Islet precursor cell (in vitro differentiated cells): ENCODE results near the gene DNAJB2.
"Not testable (repeated sequence)": the region's sequence is repeated elsewhere in the genome, so short reads cannot be mapped to it uniquely, and the experiment has no call there.

ENCODE experiments used
- DNase-seq: peaks from one replicate; pipeline ENCODE4 v3.0.0-alpha.2; 2018

DNAJB2 gene

GRCh38 chr2:219279151-219279915 is at the start of gene DNAJB2:
Gene DNAJB2 (plus strand): TSS chr2:219279366. CDS start chr2:219279834, 468 bp downstream.
- peak; percentile 99 for DNase-seq

DNA sequence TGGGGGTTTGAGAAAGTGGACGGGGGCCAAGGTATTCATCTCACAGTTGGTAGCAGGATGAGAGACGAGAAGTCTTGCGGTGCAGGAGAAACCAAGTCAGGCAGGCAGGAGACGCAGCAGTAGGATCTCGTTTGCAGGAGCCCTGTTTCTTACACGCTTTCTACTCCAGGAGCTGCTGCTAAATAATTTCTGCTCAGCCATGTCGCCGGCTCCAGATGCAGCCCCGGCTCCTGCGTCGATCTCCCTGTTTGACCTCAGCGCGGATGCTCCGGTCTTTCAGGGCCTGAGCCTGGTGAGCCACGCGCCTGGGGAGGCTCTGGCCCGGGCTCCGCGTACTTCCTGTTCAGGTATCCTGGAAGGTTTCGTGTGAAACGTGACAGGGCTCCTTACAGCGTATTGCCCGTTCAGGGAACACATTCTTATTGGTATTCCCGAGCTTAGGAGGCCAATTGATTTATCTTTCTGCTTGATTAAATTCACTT is 49.1 kb upstream of the DNAJB2 start:
- peak; percentile 85 for DNase-seq

DNA sequence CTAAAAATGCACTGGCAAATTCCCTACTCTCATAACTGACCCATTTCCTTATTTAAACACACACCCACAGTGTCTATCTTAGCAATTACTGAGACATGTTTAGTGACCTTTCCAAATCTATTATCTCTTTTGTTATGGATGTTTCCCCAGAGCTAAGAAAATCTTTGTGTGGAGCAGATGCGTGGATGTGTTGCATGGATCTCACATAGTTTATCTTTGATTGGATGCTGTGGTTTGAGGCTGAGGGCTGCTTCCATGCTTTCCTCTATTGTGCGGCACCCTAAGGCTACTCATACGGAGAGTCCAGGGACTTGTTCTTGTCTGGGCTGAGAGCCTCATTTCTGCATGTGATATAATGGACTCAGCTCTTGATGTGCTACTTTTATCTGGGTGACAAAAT is 44.8 kb upstream of the DNAJB2 start:
- no peak for DNase-seq

- no peak for DNase-seq
Observed at GRCh38 chr2:219243291-219243761, 35.8 kb upstream of the DNAJB2 start.

DNA sequence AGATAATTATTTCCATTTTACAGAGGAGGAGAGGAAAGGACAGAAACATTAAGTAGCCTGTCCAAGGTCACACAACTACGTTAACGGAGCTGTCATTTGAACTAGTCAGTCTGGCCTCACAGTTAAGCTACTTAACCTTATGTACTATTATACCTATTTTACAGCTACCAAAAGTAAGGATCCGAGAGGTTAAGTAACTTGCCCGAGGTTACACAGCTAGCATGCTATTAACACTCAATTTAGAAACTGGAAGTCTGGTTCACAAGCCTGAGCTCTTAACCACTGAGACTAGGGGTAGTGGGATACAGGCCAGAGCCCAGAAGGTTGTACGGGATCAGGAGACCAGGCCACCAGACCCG is 34.4 kb upstream of the DNAJB2 start:
- DNase-seq, result no peak

GRCh38 chr2:219245148-219245898 is 33.8 kb upstream of the DNAJB2 start, which contains the start of the genes GLB1L and STK16:
Gene GLB1L (minus strand): TSS chr2:219245444. CDS start chr2:219243573, 1,871 bp downstream.
Gene STK16 (plus strand): TSS chr2:219245479. CDS start chr2:219246000, 521 bp downstream.
- peak; percentile 97 for DNase-seq

- DNase-seq, result no peak
Observed at GRCh38 chr2:219245899-219246230, 33.3 kb upstream of the DNAJB2 start.

DNA sequence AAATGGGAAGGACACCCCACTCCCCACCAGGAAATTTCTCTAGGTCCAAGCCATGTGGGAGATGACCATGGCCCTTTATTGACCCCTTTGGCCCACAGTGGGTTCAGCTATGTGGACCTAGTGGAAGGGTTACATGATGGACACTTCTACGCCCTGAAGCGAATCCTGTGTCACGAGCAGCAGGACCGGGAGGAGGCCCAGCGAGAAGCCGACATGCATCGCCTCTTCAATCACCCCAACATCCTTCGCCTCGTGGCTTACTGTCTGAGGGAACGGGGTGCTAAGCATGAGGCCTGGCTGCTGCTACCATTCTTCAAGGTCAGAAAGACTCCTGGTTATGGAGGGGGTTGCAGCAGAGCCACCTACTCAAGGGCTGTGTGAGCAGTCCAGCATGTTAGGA is 32.6 kb upstream of the DNAJB2 start:
- DNase-seq, result no peak

GRCh38 chr2:219247678-219248642 is 31.2 kb upstream of the DNAJB2 start:
- DNase-seq, result no peak

- DNase-seq, result no peak
Observed at GRCh38 chr2:219248845-219249202, 30.3 kb upstream of the DNAJB2 start.

DNA sequence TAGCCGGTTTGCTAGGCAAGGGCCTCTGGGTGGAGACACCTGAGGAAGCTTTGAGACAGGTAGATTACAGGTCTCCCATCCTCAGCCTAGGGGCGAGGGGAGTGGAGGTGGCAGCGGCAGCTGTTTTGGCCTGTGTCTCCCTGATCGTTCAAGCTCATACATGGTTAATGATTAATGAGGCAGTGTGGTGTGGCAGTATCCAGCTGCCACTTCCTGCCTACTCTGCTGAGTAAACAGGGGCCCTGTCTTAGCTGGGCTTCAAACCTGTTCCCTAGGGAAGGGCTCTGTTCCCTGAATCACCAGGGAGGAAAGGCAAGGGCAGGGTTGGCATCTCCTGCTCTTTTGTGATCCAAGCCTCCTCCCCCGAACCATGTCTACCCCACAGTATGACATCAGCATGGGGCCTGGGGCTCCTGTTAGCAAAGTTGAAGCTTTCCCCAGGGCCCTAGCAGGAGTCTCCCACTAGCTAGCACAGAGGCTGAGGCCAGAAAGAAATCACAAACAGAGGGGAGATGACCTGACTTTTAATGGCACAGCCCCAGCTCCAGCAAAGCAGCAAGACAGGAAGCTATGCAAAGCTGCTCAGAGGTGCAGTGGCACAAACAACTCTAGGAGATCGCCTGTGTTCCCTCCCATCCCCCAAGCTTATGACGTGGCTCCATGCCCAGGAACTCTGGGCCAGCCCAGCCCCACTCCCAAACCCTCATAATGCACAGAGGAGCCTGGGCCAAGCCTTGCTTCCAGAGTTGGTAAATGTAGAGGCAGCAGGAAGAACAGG is 29.8 kb upstream of the DNAJB2 start:
- DNase-seq, result peak; percentile 61

- no peak for DNase-seq
Observed at GRCh38 chr2:219250049-219250781, 29.0 kb upstream of the DNAJB2 start.

- no peak for DNase-seq
Observed at GRCh38 chr2:219251656-219252055, 27.5 kb upstream of the DNAJB2 start.

GRCh38 chr2:219252084-219252483 is 27.1 kb upstream of the DNAJB2 start:
- no peak for DNase-seq

- DNase-seq, result no peak
Observed at GRCh38 chr2:219252570-219252899, 26.6 kb upstream of the DNAJB2 start.

DNA sequence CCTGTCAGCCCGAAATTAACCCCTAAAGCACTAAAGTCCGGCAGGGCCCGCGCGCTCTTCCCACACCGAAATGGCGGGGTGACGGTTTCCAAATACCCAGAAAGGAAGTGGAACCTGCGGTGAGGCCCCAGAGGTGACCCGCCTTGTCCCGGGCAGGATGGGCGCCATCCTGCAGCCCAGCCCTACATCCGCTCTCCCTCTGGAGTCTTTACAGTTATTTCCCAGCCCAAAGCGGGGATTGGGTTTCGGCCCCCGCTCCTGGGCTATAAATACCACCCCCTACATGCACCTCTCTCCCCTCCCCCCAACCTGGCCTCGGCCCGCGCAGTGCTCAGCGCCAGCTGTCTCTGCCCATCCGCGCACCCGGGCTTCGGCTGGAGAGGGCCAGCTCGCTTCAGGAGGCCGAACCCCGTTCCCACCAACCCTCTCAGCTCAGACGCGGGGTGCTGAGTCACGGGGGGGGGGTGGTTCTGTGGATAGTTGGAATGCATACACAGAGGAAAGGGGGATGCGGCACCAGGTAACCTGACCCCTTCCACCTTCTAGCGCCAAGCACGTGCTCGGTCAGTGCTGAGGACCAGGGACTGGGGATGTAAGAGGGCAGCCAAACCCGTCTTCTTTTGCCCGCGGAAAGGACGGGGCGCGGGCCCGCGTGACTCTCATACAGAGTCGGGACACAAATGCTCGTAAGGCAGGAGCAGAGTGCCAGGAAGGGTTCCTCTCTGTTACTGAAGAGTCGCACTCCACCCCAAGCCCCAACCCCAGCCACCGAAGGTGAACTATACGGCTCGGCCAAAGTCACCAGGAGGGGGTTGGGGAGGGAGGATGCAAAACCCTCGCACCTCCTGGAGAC is 26.0 kb upstream of the DNAJB2 start, which contains the start of gene TUBA4B:
TSS of gene TUBA4B (plus strand) at position 344 of the 853 bp plus-strand sequence. CDS start at position 509, 165 bp downstream.
- peak; percentile 65 for DNase-seq

DNA sequence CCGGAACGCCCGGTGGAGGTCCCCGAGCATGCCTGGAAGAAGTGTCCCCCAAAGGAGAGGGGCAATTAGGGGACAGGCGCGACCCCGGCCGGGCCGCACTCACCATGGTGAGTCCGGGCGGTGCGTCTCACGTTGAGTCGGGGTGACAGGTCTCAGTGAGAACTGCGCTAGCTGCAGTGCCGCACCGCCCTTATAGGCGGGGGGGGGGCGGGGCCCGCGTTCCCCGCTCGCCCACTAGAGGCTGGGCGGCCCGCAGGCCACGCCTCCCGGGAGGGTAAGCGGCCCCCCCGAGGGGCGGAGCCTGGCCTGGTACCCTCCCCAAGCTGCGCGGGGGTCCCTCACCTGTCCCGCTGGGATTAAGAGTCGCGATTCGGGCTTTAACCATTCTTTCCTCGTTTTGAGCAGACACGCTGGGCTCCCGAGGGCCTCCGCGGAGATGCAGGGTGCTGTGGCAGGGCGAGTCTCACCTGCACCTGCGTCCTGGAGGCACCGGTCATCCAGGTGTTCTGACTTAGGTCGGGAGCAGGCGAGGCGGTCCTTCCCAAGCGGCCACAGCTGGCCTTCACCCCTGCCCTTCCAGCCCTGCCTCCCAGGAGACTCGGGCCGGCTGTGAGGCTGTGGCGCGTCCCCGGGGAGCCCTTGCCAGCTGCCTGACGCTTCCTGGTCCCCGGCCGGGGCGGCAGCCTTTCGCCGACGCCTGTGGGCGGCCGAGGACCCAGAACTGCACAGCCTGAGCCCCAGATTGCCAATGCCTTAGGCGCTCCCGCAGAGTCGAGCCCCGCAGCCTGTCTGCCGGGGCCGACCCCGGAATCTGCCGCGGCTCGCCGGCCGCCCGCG is 25.2 kb upstream of the DNAJB2 start, which contains the start of gene TUBA4A:
TSS of gene TUBA4A (minus strand) at position 166 of the 837 bp plus-strand sequence. CDS start at position 106, 60 bp downstream.
- DNase-seq, result peak; percentile 79

DNA sequence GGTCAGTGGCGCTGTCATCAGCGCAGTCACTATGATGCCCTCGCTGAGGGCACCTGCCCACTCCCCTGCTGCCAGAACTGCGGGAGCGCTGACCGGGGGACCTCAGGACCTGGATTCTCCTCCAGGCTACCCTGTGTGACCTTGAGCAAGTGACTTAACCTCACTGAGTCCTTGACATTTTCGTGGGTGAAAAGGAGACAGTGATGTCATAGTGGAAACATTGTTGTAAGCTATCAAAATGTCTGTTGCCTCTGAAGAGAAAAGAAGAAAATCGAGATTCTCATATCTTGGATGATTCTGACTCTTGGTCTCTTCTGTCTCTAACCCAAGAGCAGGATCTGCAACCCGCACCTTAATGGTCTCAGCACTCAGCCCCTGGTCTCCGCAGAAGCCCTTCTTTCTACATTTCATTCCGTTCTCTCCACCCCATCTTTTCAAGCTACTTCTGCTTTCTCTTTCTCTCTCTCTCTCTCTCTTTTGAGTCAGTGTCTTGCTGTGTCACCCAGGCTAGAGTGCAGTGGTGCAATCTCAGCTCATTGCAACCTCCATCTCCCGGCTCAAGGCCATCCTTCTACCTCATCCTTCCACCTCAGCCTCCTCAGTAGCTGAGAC is 24.5 kb upstream of the DNAJB2 start:
- no peak for DNase-seq

DNA sequence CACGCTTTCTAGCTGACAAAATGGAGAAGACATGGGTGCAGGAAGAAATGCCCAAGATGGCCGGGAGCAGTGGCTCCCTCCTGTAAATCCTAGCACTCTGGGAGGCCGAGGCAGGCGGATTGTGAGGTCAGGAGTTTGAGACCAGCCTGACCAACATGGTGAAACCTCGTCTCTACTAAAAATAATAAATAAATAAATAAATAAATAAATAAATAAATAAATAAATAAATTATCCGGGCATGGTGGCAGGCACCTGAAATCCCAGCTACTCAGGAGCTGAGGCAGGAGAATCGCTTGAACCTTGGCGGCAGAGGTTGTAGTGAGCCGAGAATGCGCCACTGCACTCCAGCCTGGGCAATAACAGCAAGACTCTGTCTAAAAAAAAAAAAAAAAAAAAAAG is 20.2 kb upstream of the DNAJB2 start:
- DNase-seq, result not testable (repeated sequence)
